A549 (cell line): ENCODE measurements around the gene KIAA0232. TPM values are rescaled to one million over a fixed set of nuclear protein-coding genes. Genes with fewer than 3 reads are reported as not detected.

Experiments
- ATAC-seq, 2 experiments: fragments of 200-7000 bp in 1 of 2; fragments of >200 bp in 1 of 2; cut with Nextera tagmentation in 1 of 2; cut with Tn5 transposase in 1 of 2; 3 replicates each; pipeline versions ENCODE4 v1.8.0 to v1.9.1; 2018 to 2020; ENCODE audit warnings: mild to moderate bottlenecking in 1 of 2, moderate library complexity in 1 of 2
- CTCF ChIA-PET: fragments of 300-600 bp; sonication (Branson Sonifier 250); formaldehyde crosslinking; extraction: SDS; loops from one replicate; lab custom pipeline; 2021; ENCODE audit warnings: antibody characterized with exemption, inconsistent platforms; lab: Yijun Ruan, JAX
- POLR2A ChIA-PET: fragments of 350-600 bp; formaldehyde crosslinking; extraction: SDS; loops from one replicate; lab custom pipeline; 2021; ENCODE audit warnings: antibody characterized with exemption, inconsistent platforms; lab: Yijun Ruan, JAX
- DNase-seq, 2 experiments: peaks; one replicate each; pipeline versions ENCODE4 v3.0.0 to v3.0.0-alpha.2; 2011 to 2016; ENCODE audit warnings: low read depth in 1 of 2, low spot score in 1 of 2
- FAIRE-seq: peaks from 2 replicates; lab custom pipeline; 2011; peaks lifted over from hg19 to GRCh38; lab: Jason Lieb, UNC
- H3K27ac ChIP-seq, 2 experiments: fragments of >200 bp; sonication (Bioruptor Twin); formaldehyde crosslinking; 3 replicates each; pipeline ENCODE4 v1.5.1; 2016 to 2017
- H3K4me1 ChIP-seq: fragments of >200 bp; sonication (Bioruptor Twin); formaldehyde crosslinking; 3 replicates; pipeline ENCODE4 v1.6.1; 2016
- H3K4me2 ChIP-seq: fragments of >200 bp; sonication (Bioruptor Twin); formaldehyde crosslinking; 3 replicates; pipeline ENCODE4 v1.6.1; 2016
- H3K4me3 ChIP-seq: fragments of >200 bp; sonication (Bioruptor Twin); formaldehyde crosslinking; 3 replicates; pipeline ENCODE4 v1.5.1; 2016
- H3K9me3 ChIP-seq: fragments of >200 bp; sonication (Bioruptor Twin); formaldehyde crosslinking; 3 replicates; pipeline ENCODE4 v1.6.1; 2016
- BHLHE40 ChIP-seq: IDR thresholded peaks from 2 replicates; pipeline ENCODE4 v1.6.1; 2012; ENCODE audit warnings: low read depth, low read length, inconsistent platforms
- CBX2 ChIP-seq: fragments of 200-600 bp; sonication (generic); IDR thresholded peaks from 2 replicates; pipeline ENCODE4 v1.6.1; 2016; ENCODE audit warnings: low read depth, mild to moderate bottlenecking, borderline replicate concordance
- EP300 ChIP-seq, 2 experiments: fragments of >200 bp; sonication (Bioruptor Twin); formaldehyde crosslinking; IDR thresholded peaks; 2 replicates in 1 of 2; 3 replicates in 1 of 2; pipeline ENCODE4 v1.6.1; 2016 to 2017
- FOSB ChIP-seq: fragments of 250-450 bp; sonication (Bioruptor Pico); IDR thresholded peaks from 2 replicates; pipeline ENCODE4 v1.5.0; 2020; ENCODE audit warnings: mild to moderate bottlenecking, moderate library complexity
- FOXS1 ChIP-seq: fragments of 250-450 bp; sonication (Bioruptor Pico); IDR thresholded peaks from 2 replicates; pipeline ENCODE4 v1.5.0; 2020; ENCODE audit warnings: mild to moderate bottlenecking, moderate library complexity
- GATA3 ChIP-seq: IDR thresholded peaks from 2 replicates; pipeline ENCODE4 v1.6.1; 2012; ENCODE audit warnings: borderline replicate concordance
- HDAC2 ChIP-seq: fragments of 200-600 bp; sonication (generic); IDR thresholded peaks from 2 replicates; pipeline ENCODE4 v1.6.1; 2016
- HOXB5 ChIP-seq: fragments of 250-450 bp; sonication (Bioruptor Pico); IDR thresholded peaks from 2 replicates; pipeline ENCODE4 v1.5.0; 2020; ENCODE audit warnings: mild to moderate bottlenecking, moderate library complexity
- KDM5A ChIP-seq: fragments of 200-600 bp; sonication (generic); IDR thresholded peaks from 2 replicates; pipeline ENCODE4 v1.6.1; 2016; ENCODE audit warnings: antibody characterized with exemption, mild to moderate bottlenecking
- POLR2AphosphoS2 ChIP-seq: conservative IDR thresholded peaks from 2 replicates; pipeline ENCODE4 v1.6.1; 2012; ENCODE audit warnings: low read length, improper control_type of control experiment, inconsistent platforms
- RAD21 ChIP-seq, 2 experiments: fragments of >200 bp in 1 of 2; sonication (Bioruptor Twin) in 1 of 2; formaldehyde crosslinking in 1 of 2; IDR thresholded peaks in 1 of 2; conservative IDR thresholded peaks in 1 of 2; 2 replicates in 1 of 2; 3 replicates in 1 of 2; pipeline ENCODE4 v1.6.1; 2012 to 2018; ENCODE audit warnings: inconsistent platforms in 1 of 2
- RFX5 ChIP-seq: fragments of 450-650 bp; IDR thresholded peaks from 2 replicates; pipeline ENCODE4 v1.7.1; 2014; ENCODE audit warnings: antibody characterized with exemption, mild to moderate bottlenecking, moderate library complexity
- RNF2 ChIP-seq: fragments of 200-600 bp; sonication (generic); IDR thresholded peaks from 2 replicates; pipeline ENCODE4 v1.6.1; 2016; ENCODE audit warnings: low read depth, mild to moderate bottlenecking, antibody characterized with exemption, moderate library complexity, borderline replicate concordance
- SMC3 ChIP-seq: fragments of >200 bp; sonication (Bioruptor Twin); formaldehyde crosslinking; IDR thresholded peaks from 3 replicates; pipeline ENCODE4 v1.6.1; 2018; ENCODE audit warnings: inconsistent platforms
- SREBF2 ChIP-seq: fragments of 450-650 bp; IDR thresholded peaks from 2 replicates; pipeline ENCODE4 v1.6.1; 2014; ENCODE audit warnings: mild to moderate bottlenecking, moderate library complexity
- ZFP36 ChIP-seq: fragments of 450-650 bp; IDR thresholded peaks from 2 replicates; pipeline ENCODE4 v1.6.1; 2014; ENCODE audit warnings: borderline replicate concordance; ENCODE audit not compliant: partially characterized antibody
- ZNF302 ChIP-seq: fragments of 250-450 bp; sonication (Bioruptor Pico); IDR thresholded peaks from 2 replicates; pipeline ENCODE4 v1.9.0; 2021; ENCODE audit warnings: inconsistent platforms, mild to moderate bottlenecking, moderate library complexity
- WGBS: methylation state at CpG from one replicate; pipeline ENCODE4 v1.1.6; 2017; ENCODE audit errors: missing lambda C conversion rate; 5-methylcytosine and 5-hydroxymethylcytosine counted together
- polyA plus RNA-seq, 4 experiments: library from polyadenylated mRNA; depleted of rRNA in 3 of 4; stranded (reverse); fragments of >200 nt; fragmentation: RNase III in 1 of 4; extraction: RNeasy Plus Mini Kit Qiagen cat#74134 plus additional on column Dnase treatment in 1 of 4; gene quantifications; 2 replicates in 3 of 4; 3 replicates in 1 of 4; pipeline ENCODE4 v1.2.3, GENCODE V29; 2011 to 2017
- TF ChIP-seq, protein P1 (sequence below): IDR thresholded peaks from 2 replicates; pipeline ENCODE4 v1.6.1; 2012; ENCODE audit warnings: low read depth, borderline replicate concordance
- TF ChIP-seq, protein P2 (sequence below): fragments of >200 bp; sonication (Bioruptor Twin); formaldehyde crosslinking; IDR thresholded peaks from 2 replicates; pipeline ENCODE4 v1.6.1; 2016
- TF ChIP-seq, protein P3 (sequence below): IDR thresholded peaks from 2 replicates; pipeline ENCODE4 v1.6.1; 2012
- TF ChIP-seq, protein P4 (sequence below): fragments of 250-450 bp; sonication (Bioruptor Pico); IDR thresholded peaks from 2 replicates; pipeline ENCODE4 v1.5.0; 2020; ENCODE audit warnings: low read depth, mild to moderate bottlenecking, moderate library complexity
- TF ChIP-seq, protein P5 (sequence below): fragments of >200 bp; sonication (Bioruptor Twin); formaldehyde crosslinking; IDR thresholded peaks from 3 replicates; pipeline ENCODE4 v1.6.1; 2016
- TF ChIP-seq, protein P6 (sequence below): fragments of 450-650 bp; IDR thresholded peaks from 2 replicates; pipeline ENCODE4 v1.6.1; 2014; ENCODE audit warnings: antibody characterized with exemption

The KIAA0232 gene
- polyA plus RNA-seq, 2 of the 4 experiments (the other 2 are of a cell fraction): 9.3 to 21.5 TPM

DNA sequence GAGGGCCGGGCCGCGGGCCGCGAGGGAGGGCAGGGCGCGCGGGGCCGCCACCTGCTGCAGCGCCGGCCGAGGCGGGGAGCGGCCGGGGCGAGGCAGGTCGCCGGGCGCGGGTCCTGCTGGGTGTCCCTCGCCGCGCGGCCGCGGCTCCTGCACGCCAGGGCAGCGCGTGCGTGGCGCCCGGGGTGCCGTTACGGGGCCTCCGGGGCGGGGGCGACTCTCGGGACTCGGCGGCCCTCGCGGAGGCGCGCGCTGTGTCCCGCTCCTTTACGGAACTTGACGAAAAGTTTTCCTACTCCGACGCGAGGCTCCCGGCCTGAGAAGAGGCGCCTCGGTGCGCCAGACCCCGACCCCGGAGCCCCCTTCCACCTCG, 127.4 kb downstream of the KIAA0232 start:
- H3K27ac ChIP-seq: peak overlapping the region; percentile 98 to 99
- WGBS: no CpG with 5 or more reads among the region's 58 CpGs
- CTCF ChIA-PET: interaction anchor here (0.6 to 2.9 kb wide), 5 partner anchors 11 to 137 kb away, joined by 3 to 10 read pairs (median 5); no protein-coding TSS in a partner anchor
- POLR2A ChIA-PET: interaction anchor here (0.7 to 1.8 kb wide), 8 partner anchors 16 to 158 kb away, joined by 3 to 10 read pairs (median 4); partner anchors contain the start of gene GRPEL1
- peak; percentile 5 to 66; a peak in 4 of 6 replicates for ATAC-seq
- TF ChIP-seq BHLHE40 (no peak), POLR2AphosphoS2 (no peak)
- TF ChIP-seq, protein P1, sequence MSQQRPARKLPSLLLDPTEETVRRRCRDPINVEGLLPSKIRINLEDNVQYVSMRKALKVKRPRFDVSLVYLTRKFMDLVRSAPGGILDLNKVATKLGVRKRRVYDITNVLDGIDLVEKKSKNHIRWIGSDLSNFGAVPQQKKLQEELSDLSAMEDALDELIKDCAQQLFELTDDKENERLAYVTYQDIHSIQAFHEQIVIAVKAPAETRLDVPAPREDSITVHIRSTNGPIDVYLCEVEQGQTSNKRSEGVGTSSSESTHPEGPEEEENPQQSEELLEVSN: no peak; the same call in 1 of the 2 replicates
- TF ChIP-seq, protein P2, sequence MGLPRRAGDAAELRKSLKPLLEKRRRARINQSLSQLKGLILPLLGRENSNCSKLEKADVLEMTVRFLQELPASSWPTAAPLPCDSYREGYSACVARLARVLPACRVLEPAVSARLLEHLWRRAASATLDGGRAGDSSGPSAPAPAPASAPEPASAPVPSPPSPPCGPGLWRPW: no peak
- TF ChIP-seq, protein P3, sequence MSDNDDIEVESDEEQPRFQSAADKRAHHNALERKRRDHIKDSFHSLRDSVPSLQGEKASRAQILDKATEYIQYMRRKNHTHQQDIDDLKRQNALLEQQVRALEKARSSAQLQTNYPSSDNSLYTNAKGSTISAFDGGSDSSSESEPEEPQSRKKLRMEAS: no peak; the same call in 1 of the 2 replicates
- TF ChIP-seq, all 56 proteins: peak for 0
- peak overlapping the region; percentile 95 for H3K4me3 ChIP-seq
- H3K4me2 ChIP-seq: peak overlapping the region; percentile 96
- no peak for FAIRE-seq
- peaks cover 27% of the 10 kb centered on the region for H3K4me1 ChIP-seq
- H3K9me3 ChIP-seq: no peaks in the 10 kb centered on the region
- DNase-seq: peak in 1 of 2 experiments; percentile 18

DNA sequence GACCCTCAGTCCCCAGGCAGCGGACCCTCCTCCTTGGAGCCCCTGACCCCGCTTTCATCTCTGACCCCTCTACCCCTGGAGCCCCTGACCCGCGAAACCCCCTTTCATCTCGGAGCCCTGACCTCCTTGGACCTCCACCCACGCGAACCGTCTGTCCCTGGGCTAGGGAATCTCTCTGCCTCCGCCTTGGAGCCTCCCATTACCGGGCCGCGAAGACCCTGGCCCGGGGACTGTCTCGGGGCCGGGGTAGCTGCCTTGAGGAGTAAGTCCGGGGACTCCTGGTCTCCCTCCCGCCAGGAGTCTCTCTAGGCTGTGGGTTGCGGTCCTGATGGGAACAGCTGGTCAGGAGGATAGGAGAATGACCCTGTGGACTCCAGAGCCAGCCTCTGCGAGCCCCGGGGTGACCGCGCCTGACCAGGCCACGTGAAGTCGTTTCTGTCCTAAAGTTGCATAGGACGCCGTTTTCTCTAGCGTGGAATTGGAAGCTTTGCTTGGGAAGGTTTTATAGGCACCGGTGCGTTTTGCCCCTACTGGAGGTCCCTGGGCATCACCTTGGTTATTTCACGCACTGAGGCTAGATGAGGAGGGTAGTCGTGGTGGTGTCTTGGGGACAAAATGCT, 127.9 kb downstream of the KIAA0232 start:
- Histone ChIP-seq H3K4me3 (peak overlapping the region; percentile 95), H3K9me3 (no peaks in the 10 kb centered on the region), H3K4me2 (peak overlapping the region; percentile 96), H3K4me1 (peaks cover 27% of the 10 kb centered on the region), H3K27ac (peak overlapping the region; percentile 98 to 99)
- TF ChIP-seq, protein P1: peak; percentile 28; the same call in 1 of the 2 replicates
- TF ChIP-seq FOSB (CRISPR knock-in tag): no peak
- TF ChIP-seq RAD21 (conservative IDR thresholded peaks at IDR 0.05 in 1 of 2, IDR thresholded peaks at IDR 0.05 in 1 of 2): no peak
- TF ChIP-seq, protein P4, sequence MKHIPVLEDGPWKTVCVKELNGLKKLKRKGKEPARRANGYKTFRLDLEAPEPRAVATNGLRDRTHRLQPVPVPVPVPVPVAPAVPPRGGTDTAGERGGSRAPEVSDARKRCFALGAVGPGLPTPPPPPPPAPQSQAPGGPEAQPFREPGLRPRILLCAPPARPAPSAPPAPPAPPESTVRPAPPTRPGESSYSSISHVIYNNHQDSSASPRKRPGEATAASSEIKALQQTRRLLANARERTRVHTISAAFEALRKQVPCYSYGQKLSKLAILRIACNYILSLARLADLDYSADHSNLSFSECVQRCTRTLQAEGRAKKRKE: no peak
- ATAC-seq (peak; percentile 31 to 57; a peak in 4 of 6 replicates), DNase-seq (peak; percentile 48 to 62), FAIRE-seq (no peak)
- CTCF ChIA-PET: interaction anchor here (0.6 to 2.9 kb wide), 10 partner anchors 12 to 190 kb away, joined by 3 to 10 read pairs (median 4); no protein-coding TSS in a partner anchor
- WGBS: 7% methylated on average over 9 of the region's 31 CpGs
- POLR2A ChIA-PET: interaction anchor here (1.0 kb wide), 1 partner anchor 17 kb away, joined by 3 read pairs; no protein-coding TSS in a partner anchor

DNA sequence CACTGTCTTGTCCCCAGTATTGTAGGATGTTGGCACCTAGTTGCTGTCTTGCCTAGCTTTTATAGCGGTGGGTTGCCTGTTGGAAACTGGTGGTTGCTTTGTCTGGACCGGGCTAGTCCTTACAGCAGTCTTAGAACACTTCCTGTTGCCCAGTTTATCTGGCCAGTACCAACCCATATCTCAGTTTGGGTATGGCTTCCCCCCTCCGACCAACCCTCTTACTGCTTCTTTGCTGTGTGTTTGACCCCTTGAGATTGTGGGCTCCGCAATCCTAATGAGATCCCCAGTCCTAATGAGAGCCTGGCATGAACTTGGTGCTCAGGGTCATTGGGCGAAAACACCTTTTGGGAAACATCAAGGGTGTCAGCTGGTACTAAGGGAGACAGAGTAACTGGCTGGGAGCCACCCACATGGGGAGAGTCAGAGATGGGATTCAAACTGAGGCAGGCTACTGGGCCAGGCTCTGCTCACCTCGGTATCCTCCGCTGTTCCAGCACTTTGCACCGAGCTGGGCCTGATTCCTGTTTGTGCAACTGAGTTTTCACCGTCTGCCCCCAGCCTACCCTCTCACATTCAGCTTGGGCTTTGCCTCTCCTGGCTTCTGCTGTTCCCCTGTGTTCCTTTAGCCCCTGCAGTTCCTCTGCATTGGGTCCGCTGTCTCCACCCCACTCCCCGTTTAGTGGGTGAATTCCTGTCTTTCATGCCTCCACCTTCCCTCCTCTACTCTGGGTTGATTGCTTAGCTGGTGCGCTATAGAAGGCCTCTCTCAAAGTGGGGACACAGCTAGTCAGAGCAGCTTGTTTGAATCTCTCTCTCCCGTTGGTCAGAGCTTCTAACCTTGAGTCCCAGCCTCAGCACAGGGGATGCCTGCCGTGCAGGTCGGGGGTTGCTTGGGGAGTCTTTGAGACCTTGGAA, 128.7 kb downstream of the KIAA0232 start:
- FAIRE-seq (no peak), ATAC-seq (no peak), DNase-seq (no peak)
- ChIA-PET POLR2A (interaction anchor here (1.0 kb wide), 1 partner anchor 18 kb away, joined by 3 read pairs; no protein-coding TSS in a partner anchor), CTCF (interaction anchor here (0.6 to 2.9 kb wide), 12 partner anchors 11 to 191 kb away, joined by 3 to 10 read pairs (median 4); partner anchors contain the start of gene TADA2B)
- Histone ChIP-seq H3K4me1 (peaks cover 34% of the 10 kb centered on the region), H3K9me3 (no peaks in the 10 kb centered on the region), H3K4me2 (peak overlapping the region; percentile 96), H3K27ac (peak overlapping the region; percentile 98 to 99), H3K4me3 (peak overlapping the region; percentile 95)
- WGBS: 85% methylated on average over 15 of the region's 15 CpGs
- TF ChIP-seq SREBF2: no peak
- TF ChIP-seq BHLHE40: no peak
- TF ChIP-seq, protein P2: no peak
- TF ChIP-seq, protein P5, sequence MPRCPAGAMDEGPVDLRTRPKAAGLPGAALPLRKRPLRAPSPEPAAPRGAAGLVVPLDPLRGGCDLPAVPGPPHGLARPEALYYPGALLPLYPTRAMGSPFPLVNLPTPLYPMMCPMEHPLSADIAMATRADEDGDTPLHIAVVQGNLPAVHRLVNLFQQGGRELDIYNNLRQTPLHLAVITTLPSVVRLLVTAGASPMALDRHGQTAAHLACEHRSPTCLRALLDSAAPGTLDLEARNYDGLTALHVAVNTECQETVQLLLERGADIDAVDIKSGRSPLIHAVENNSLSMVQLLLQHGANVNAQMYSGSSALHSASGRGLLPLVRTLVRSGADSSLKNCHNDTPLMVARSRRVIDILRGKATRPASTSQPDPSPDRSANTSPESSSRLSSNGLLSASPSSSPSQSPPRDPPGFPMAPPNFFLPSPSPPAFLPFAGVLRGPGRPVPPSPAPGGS: no peak
- TF ChIP-seq SMC3: no peak
- TF ChIP-seq KDM5A: no peak
- TF ChIP-seq RNF2: no peak
- TF ChIP-seq CBX2: no peak
- TF ChIP-seq, protein P6, sequence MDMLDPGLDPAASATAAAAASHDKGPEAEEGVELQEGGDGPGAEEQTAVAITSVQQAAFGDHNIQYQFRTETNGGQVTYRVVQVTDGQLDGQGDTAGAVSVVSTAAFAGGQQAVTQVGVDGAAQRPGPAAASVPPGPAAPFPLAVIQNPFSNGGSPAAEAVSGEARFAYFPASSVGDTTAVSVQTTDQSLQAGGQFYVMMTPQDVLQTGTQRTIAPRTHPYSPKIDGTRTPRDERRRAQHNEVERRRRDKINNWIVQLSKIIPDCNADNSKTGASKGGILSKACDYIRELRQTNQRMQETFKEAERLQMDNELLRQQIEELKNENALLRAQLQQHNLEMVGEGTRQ: no peak
- TF ChIP-seq FOXS1 (CRISPR knock-in tag): no peak
- TF ChIP-seq RFX5: no peak
- TF ChIP-seq EP300 (IDR thresholded peaks at IDR 0.05): no peak
- TF ChIP-seq ZNF302 (CRISPR knock-in tag): no peak
- TF ChIP-seq HDAC2: no peak
- TF ChIP-seq ZFP36: no peak
- no peak for TF ChIP-seq HOXB5 (CRISPR knock-in tag)
- TF ChIP-seq GATA3: no peak
